ENCODE measurements around the gene NIPAL4.

NIPAL4 gene

GRCh38 chr5:157451806-157452205 is 8.2 kb upstream of the NIPAL4 start:
- Histone ChIP-seq H3K9me3 (ENCODE audit: low read length) (no peaks in the 10 kb centered on the region), H4K20me1 (ENCODE audit: insufficient read depth, low read length) (no peaks in the 10 kb centered on the region), H3K79me2 (ENCODE audit: insufficient read depth, low read length) (no peaks in the 10 kb centered on the region), H3K27ac (ENCODE audit: low read depth, low read length, poor library complexity, severe bottlenecking) (no peak overlapping the region), H3K27me3 (ENCODE audit: insufficient read depth, low read length) (no peaks in the 10 kb centered on the region), H3K9me2 (ENCODE audit: low read depth, low read length) (no peaks in the 10 kb centered on the region), H3F3A (ENCODE audit: insufficient read depth, low read length) (no peaks in the 10 kb centered on the region), H2AFZ (ENCODE audit: low read length) (no peak overlapping the region), H3K4me2 (ENCODE audit: low read length) (no peak overlapping the region), H3K4me1 (ENCODE audit: insufficient read depth, low read length, severe bottlenecking) (no peaks in the 10 kb centered on the region), H3K4me3 (ENCODE audit: low read depth, low read length, poor library complexity, severe bottlenecking) (no peak overlapping the region), H3K36me3 (ENCODE audit: insufficient read depth, low read length) (no peaks in the 10 kb centered on the region), H3K9ac (ENCODE audit: low read length) (no peak overlapping the region)
- TF ChIP-seq, protein P1, sequence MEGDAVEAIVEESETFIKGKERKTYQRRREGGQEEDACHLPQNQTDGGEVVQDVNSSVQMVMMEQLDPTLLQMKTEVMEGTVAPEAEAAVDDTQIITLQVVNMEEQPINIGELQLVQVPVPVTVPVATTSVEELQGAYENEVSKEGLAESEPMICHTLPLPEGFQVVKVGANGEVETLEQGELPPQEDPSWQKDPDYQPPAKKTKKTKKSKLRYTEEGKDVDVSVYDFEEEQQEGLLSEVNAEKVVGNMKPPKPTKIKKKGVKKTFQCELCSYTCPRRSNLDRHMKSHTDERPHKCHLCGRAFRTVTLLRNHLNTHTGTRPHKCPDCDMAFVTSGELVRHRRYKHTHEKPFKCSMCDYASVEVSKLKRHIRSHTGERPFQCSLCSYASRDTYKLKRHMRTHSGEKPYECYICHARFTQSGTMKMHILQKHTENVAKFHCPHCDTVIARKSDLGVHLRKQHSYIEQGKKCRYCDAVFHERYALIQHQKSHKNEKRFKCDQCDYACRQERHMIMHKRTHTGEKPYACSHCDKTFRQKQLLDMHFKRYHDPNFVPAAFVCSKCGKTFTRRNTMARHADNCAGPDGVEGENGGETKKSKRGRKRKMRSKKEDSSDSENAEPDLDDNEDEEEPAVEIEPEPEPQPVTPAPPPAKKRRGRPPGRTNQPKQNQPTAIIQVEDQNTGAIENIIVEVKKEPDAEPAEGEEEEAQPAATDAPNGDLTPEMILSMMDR (IDR thresholded peaks at IDR 0.05; ENCODE audit: low read length): no peak
- no peak for TF ChIP-seq EZH2 (IDR thresholded peaks at IDR 0.05; ENCODE audit: borderline replicate concordance, low read length)

DNA sequence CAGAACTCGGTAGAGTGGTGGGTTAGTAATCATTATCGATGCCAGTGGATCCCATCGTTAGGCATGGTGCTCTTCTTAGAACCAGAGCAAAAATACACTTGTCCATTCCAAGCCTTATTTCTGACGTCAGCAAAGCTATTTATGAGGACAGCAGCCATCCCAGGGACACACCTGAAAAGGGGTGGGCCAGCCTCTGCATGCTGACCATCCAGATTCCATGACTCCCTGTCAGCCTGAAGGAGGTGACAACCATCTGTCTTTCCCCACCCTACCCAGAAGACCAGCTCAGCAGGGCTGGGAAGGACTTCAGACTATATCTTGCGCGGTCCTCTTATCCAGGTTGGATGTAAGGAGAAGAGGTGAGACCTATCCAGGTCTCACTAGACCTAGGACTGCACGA is 5.7 kb upstream of the NIPAL4 start:
- Histone ChIP-seq H3K9ac (ENCODE audit: low read length) (no peak overlapping the region), H3F3A (ENCODE audit: insufficient read depth, low read length) (no peaks in the 10 kb centered on the region), H2AFZ (ENCODE audit: low read length) (no peak overlapping the region), H3K36me3 (ENCODE audit: insufficient read depth, low read length) (no peaks in the 10 kb centered on the region), H4K20me1 (ENCODE audit: insufficient read depth, low read length) (no peaks in the 10 kb centered on the region), H3K27ac (ENCODE audit: low read depth, low read length, poor library complexity, severe bottlenecking) (no peak overlapping the region), H3K27me3 (ENCODE audit: insufficient read depth, low read length) (no peaks in the 10 kb centered on the region), H3K79me2 (ENCODE audit: insufficient read depth, low read length) (no peaks in the 10 kb centered on the region), H3K4me1 (ENCODE audit: insufficient read depth, low read length, severe bottlenecking) (no peaks in the 10 kb centered on the region), H3K9me3 (ENCODE audit: low read length) (no peaks in the 10 kb centered on the region), H3K9me2 (ENCODE audit: low read depth, low read length) (no peaks in the 10 kb centered on the region), H3K4me2 (ENCODE audit: low read length) (no peak overlapping the region), H3K4me3 (ENCODE audit: low read depth, low read length, poor library complexity, severe bottlenecking) (no peak overlapping the region)
- TF ChIP-seq, protein P1 (IDR thresholded peaks at IDR 0.05; ENCODE audit: low read length): no peak
- TF ChIP-seq EZH2 (IDR thresholded peaks at IDR 0.05; ENCODE audit: borderline replicate concordance, low read length): no peak

GRCh38 chr5:157455057-157455456 is 5.0 kb upstream of the NIPAL4 start:
- no peak overlapping the region for H3K4me2 ChIP-seq (ENCODE audit: low read length)

More at GRCh38 chr5:157455057-157455456, 5.0 kb upstream of the NIPAL4 start:
- no peaks in the 10 kb centered on the region for H3K79me2 ChIP-seq (ENCODE audit: insufficient read depth, low read length)
- no peaks in the 10 kb centered on the region for H3K9me2 ChIP-seq (ENCODE audit: low read depth, low read length)
- H3K9ac ChIP-seq (ENCODE audit: low read length): no peak overlapping the region
- H2AFZ ChIP-seq (ENCODE audit: low read length): no peak overlapping the region
- no peaks in the 10 kb centered on the region for H3K4me1 ChIP-seq (ENCODE audit: insufficient read depth, low read length, severe bottlenecking)
- no peaks in the 10 kb centered on the region for H3K36me3 ChIP-seq (ENCODE audit: insufficient read depth, low read length)
- no peak overlapping the region for H3K27ac ChIP-seq (ENCODE audit: low read depth, low read length, poor library complexity, severe bottlenecking)
- no peak for TF ChIP-seq EZH2 (IDR thresholded peaks at IDR 0.05; ENCODE audit: borderline replicate concordance, low read length)
- TF ChIP-seq, protein P1 (IDR thresholded peaks at IDR 0.05; ENCODE audit: low read length): no peak
- no peak overlapping the region for H3K4me3 ChIP-seq (ENCODE audit: low read depth, low read length, poor library complexity, severe bottlenecking)
- H4K20me1 ChIP-seq (ENCODE audit: insufficient read depth, low read length): no peaks in the 10 kb centered on the region
- no peaks in the 10 kb centered on the region for H3K9me3 ChIP-seq (ENCODE audit: low read length)
- H3K27me3 ChIP-seq (ENCODE audit: insufficient read depth, low read length): no peaks in the 10 kb centered on the region
- H3F3A ChIP-seq (ENCODE audit: insufficient read depth, low read length): no peaks in the 10 kb centered on the region

All from OCI-LY1 (cell line).